ENCODE data around the gene SIN3A.

- TF ChIP-seq CTCF (conservative IDR thresholded peaks at IDR 0.05; ENCODE audit: low read depth, low read length) = no peak
- TF ChIP-seq EZH2 (IDR thresholded peaks at IDR 0.05; ENCODE audit: borderline replicate concordance, low read depth, low read length, poor library complexity, severe bottlenecking) = no peak
These were observed 32.5 kb upstream of the SIN3A start for GRCh38 chr15:75483961-75484360.
